ENCODE measurements around the gene SEC22A. TPM values are rescaled to one million over a fixed set of nuclear protein-coding genes. Genes with fewer than 3 reads are reported as not detected.

Gene SEC22A
- 18.5 and 21.7 TPM in 2 replicates for total RNA-seq (2014; rRNA removed; shearing (Covaris generic))
- polyA plus RNA-seq (2014; cell fraction: nucleus; rRNA removed): 25.0 and 27.7 TPM in 2 replicates

GRCh38 chr3:123201557-123202427 lies at the start of gene SEC22A:
Gene SEC22A (plus strand): TSS chr3:123201943. CDS start chr3:123209218, 7,275 bp downstream.
- peak; percentile 79 for DNase-seq (ENCODE audit: extremely low read depth, low read depth)

- no peak for DNase-seq (ENCODE audit: extremely low read depth, low read depth)
Measured at GRCh38 chr3:123152687-123153086, 49.1 kb upstream of the SEC22A start.

- no peak for DNase-seq (ENCODE audit: extremely low read depth, low read depth)
Measured at GRCh38 chr3:123153125-123154019, 48.4 kb upstream of the SEC22A start.

- DNase-seq (ENCODE audit: extremely low read depth, low read depth): no peak
Measured at GRCh38 chr3:123154020-123154985, 47.4 kb upstream of the SEC22A start.

GRCh38 chr3:123155471-123156011 lies 46.2 kb upstream of the SEC22A start:
- no peak for DNase-seq (ENCODE audit: extremely low read depth, low read depth)

GRCh38 chr3:123156276-123156995 lies 45.3 kb upstream of the SEC22A start:
- DNase-seq (ENCODE audit: extremely low read depth, low read depth): no peak

GRCh38 chr3:123157209-123157597 lies 44.5 kb upstream of the SEC22A start:
- DNase-seq (ENCODE audit: extremely low read depth, low read depth): no peak

- DNase-seq (ENCODE audit: extremely low read depth, low read depth): no peak
Measured at GRCh38 chr3:123157598-123158287, 44.0 kb upstream of the SEC22A start.

GRCh38 chr3:123158330-123158729 lies 43.4 kb upstream of the SEC22A start:
- DNase-seq (ENCODE audit: extremely low read depth, low read depth): no peak

GRCh38 chr3:123158899-123159390 lies 42.8 kb upstream of the SEC22A start:
- no peak for DNase-seq (ENCODE audit: extremely low read depth, low read depth)

GRCh38 chr3:123159926-123160635 lies 41.7 kb upstream of the SEC22A start:
- no peak for DNase-seq (ENCODE audit: extremely low read depth, low read depth)

- no peak for DNase-seq (ENCODE audit: extremely low read depth, low read depth)
Measured at GRCh38 chr3:123161167-123161566, 40.6 kb upstream of the SEC22A start.

GRCh38 chr3:123163141-123163540 lies 38.6 kb upstream of the SEC22A start:
- DNase-seq (ENCODE audit: extremely low read depth, low read depth): no peak

- DNase-seq (ENCODE audit: extremely low read depth, low read depth): no peak
Measured at GRCh38 chr3:123165163-123165562, 36.6 kb upstream of the SEC22A start.

GRCh38 chr3:123167686-123168085 lies 34.1 kb upstream of the SEC22A start:
- DNase-seq (ENCODE audit: extremely low read depth, low read depth): no peak

- DNase-seq (ENCODE audit: extremely low read depth, low read depth): no peak
Measured at GRCh38 chr3:123168122-123168521, 33.6 kb upstream of the SEC22A start.

- no peak for DNase-seq (ENCODE audit: extremely low read depth, low read depth)
Measured at GRCh38 chr3:123168605-123169004, 33.1 kb upstream of the SEC22A start.

- DNase-seq (ENCODE audit: extremely low read depth, low read depth): no peak
Measured at GRCh38 chr3:123169492-123169929, 32.2 kb upstream of the SEC22A start.
